Endodermal cell (in vitro differentiated cells): ENCODE measurements around the gene TAF11L2. TPM values are rescaled to one million over a fixed set of nuclear protein-coding genes. Genes with fewer than 3 reads are reported as not detected.
"Not testable (repeated sequence)": the region's sequence is repeated elsewhere in the genome, so short reads cannot be mapped to it uniquely, and the experiment has no call there.

ENCODE experiments used
- DNase-seq: peaks from one replicate; pipeline ENCODE4 v3.0.0-alpha.2; 2017
- H3K27ac ChIP-seq: 2 replicates; pipeline ENCODE4 v1.5.1; 2013; ENCODE audit warnings: mild to moderate bottlenecking, low read depth, low read length, moderate library complexity
- H3K27me3 ChIP-seq: 2 replicates; pipeline ENCODE4 v1.6.1; 2013; ENCODE audit warnings: mild to moderate bottlenecking, low read length, moderate library complexity; ENCODE audit not compliant: insufficient read depth, control insufficient read depth, poor library complexity, severe bottlenecking
- H3K36me3 ChIP-seq: 2 replicates; pipeline ENCODE4 v1.7.0; 2013; ENCODE audit warnings: mild to moderate bottlenecking, low read length, moderate library complexity; ENCODE audit not compliant: control insufficient read depth, insufficient read depth
- H3K4me1 ChIP-seq: one replicate; pipeline ENCODE4 v1.7.0; 2013; ENCODE audit warnings: low read length; ENCODE audit not compliant: control insufficient read depth, insufficient read depth
- H3K4me3 ChIP-seq: 2 replicates; pipeline ENCODE4 v1.5.1; 2013; ENCODE audit warnings: mild to moderate bottlenecking, low read length, moderate library complexity
- H3K9ac ChIP-seq: 2 replicates; pipeline ENCODE4 v1.6.1; 2013; ENCODE audit warnings: mild to moderate bottlenecking, low read length, moderate library complexity; ENCODE audit not compliant: poor library complexity, severe bottlenecking; ENCODE audit errors: extremely low read depth
- H3K9me3 ChIP-seq: 2 replicates; pipeline ENCODE4 v1.6.1; 2013; ENCODE audit warnings: mild to moderate bottlenecking, low read length, moderate library complexity; ENCODE audit not compliant: control insufficient read depth
- H3K27ac Mint-ChIP-seq: 2 replicates; pipeline ENCODE4 v1.8.0; 2020; ENCODE audit warnings: mixed read lengths
- H3K27me3 Mint-ChIP-seq: 2 replicates; pipeline ENCODE4 v1.8.0; 2021; ENCODE audit warnings: mild to moderate bottlenecking, mixed read lengths; ENCODE audit not compliant: insufficient read depth
- H3K36me3 Mint-ChIP-seq: 2 replicates; pipeline ENCODE4 v1.8.0; 2020; ENCODE audit warnings: low read depth, mixed read lengths
- H3K4me1 Mint-ChIP-seq: 2 replicates; pipeline ENCODE4 v1.8.0; 2020; ENCODE audit warnings: mixed read lengths
- H3K4me3 Mint-ChIP-seq: 2 replicates; pipeline ENCODE4 v1.8.0; 2020; ENCODE audit warnings: mild to moderate bottlenecking, moderate library complexity, mixed read lengths
- H3K9me3 Mint-ChIP-seq: 2 replicates; pipeline ENCODE4 v1.8.0; 2020; ENCODE audit warnings: mild to moderate bottlenecking, mixed read lengths
- CTCF ChIP-seq: fragments of 200-600 bp; sonication (generic); conservative IDR thresholded peaks from 2 replicates; pipeline ENCODE4 v1.5.0; 2021; ENCODE audit warnings: antibody characterized with exemption, mild to moderate bottlenecking
- WGBS, 2 experiments: methylation state at CpG; one replicate each; pipeline versions ENCODE4 v1.1.5 to v1.1.7; 2013; ENCODE audit warnings: missing lambda C conversion rate in 2 of 2, mixed read lengths in 1 of 2; ENCODE audit not compliant: insufficient coverage in 1 of 2, insufficient read length in 1 of 2; 5-methylcytosine and 5-hydroxymethylcytosine counted together
- total RNA-seq, 2 donors: library from RNA; stranded (reverse); fragmentation: NEBNext Ultra II Directional in 1 of 2; extraction: Animal tissue kit (Norgen Biotek cat#: 25700) in 1 of 2; gene quantifications; 2 replicates in 1 of 2; 3 replicates in 1 of 2; pipeline ENCODE4 v1.2.1, GENCODE V29; 2021

TAF11L2 gene
- total RNA-seq, 2 donors from 2014 or later = not detected

GRCh38 chr5:17492770-17493169 is 5.3 kb upstream of the TAF11L2 start:
- H3K36me3 Mint-ChIP-seq = no peaks in the 10 kb centered on the region
- no peak for DNase-seq
- no peaks in the 10 kb centered on the region for H3K9me3 ChIP-seq
- TF ChIP-seq CTCF = no peak
- no peak overlapping the region for H3K27ac ChIP-seq
- no peaks in the 10 kb centered on the region for H3K27me3 ChIP-seq
- H3K27me3 Mint-ChIP-seq = peaks cover 6% of the 10 kb centered on the region
- no peaks in the 10 kb centered on the region for H3K36me3 ChIP-seq
- no peak overlapping the region for H3K9ac ChIP-seq
- H3K27ac Mint-ChIP-seq = no peak overlapping the region
- no peak overlapping the region for H3K4me3 Mint-ChIP-seq
- H3K4me1 Mint-ChIP-seq = no peaks in the 10 kb centered on the region
- no peaks in the 10 kb centered on the region for H3K4me1 ChIP-seq
- H3K4me3 ChIP-seq = no peak overlapping the region
- WGBS, 2 experiments = 97 to 100% methylated on average over 1 to 3 of the region's 3 CpGs
- no peaks in the 10 kb centered on the region for H3K9me3 Mint-ChIP-seq

GRCh38 chr5:17497446-17497845 is 585 bp upstream of the TAF11L2 start:
- WGBS, 2 experiments = 84 to 100% methylated on average over 1 to 4 of the region's 4 CpGs
- Histone ChIP-seq H3K27ac (no peak overlapping the region), H3K9ac (no peak overlapping the region), H3K4me1 (no peaks in the 10 kb centered on the region), H3K27me3 (peaks cover 5% of the 10 kb centered on the region), H3K4me3 (no peak overlapping the region), H3K36me3 (no peaks in the 10 kb centered on the region), H3K9me3 (no peaks in the 10 kb centered on the region)
- Mint-ChIP-seq H3K4me1 (no peaks in the 10 kb centered on the region), H3K4me3 (no peak overlapping the region), H3K27me3 (peaks cover 16% of the 10 kb centered on the region), H3K27ac (no peak overlapping the region), H3K36me3 (no peaks in the 10 kb centered on the region), H3K9me3 (no peaks in the 10 kb centered on the region)
- no peak for DNase-seq
- TF ChIP-seq CTCF = no peak

GRCh38 chr5:17511775-17512325 is 13.8 kb downstream of the TAF11L2 start:
- TF ChIP-seq CTCF = no peak
- Mint-ChIP-seq H3K4me3 (no peak overlapping the region), H3K27me3 (no peaks in the 10 kb centered on the region), H3K9me3 (no peaks in the 10 kb centered on the region), H3K27ac (no peak overlapping the region), H3K36me3 (no peaks in the 10 kb centered on the region), H3K4me1 (no peaks in the 10 kb centered on the region)
- Histone ChIP-seq H3K4me3 (no peak overlapping the region), H3K27ac (no peak overlapping the region), H3K9ac (no peak overlapping the region), H3K4me1 (no peaks in the 10 kb centered on the region), H3K36me3 (no peaks in the 10 kb centered on the region), H3K27me3 (no peaks in the 10 kb centered on the region), H3K9me3 (no peaks in the 10 kb centered on the region)
- DNase-seq = no peak
- 93 to 94% methylated on average over 15 to 17 of the region's 17 CpGs for WGBS, 2 experiments

- not testable (repeated sequence) for DNase-seq, H3K9me3 ChIP-seq, H3K27me3 ChIP-seq, H3K4me1 Mint-ChIP-seq, H3K27ac Mint-ChIP-seq, H3K4me3 Mint-ChIP-seq, H3K4me3 ChIP-seq, H3K36me3 ChIP-seq, H3K9me3 Mint-ChIP-seq, H3K27ac ChIP-seq, H3K27me3 Mint-ChIP-seq, H3K36me3 Mint-ChIP-seq, H3K4me1 ChIP-seq, H3K9ac ChIP-seq
- 82 to 100% methylated on average over 3 to 5 of the region's 12 CpGs for WGBS, 2 experiments
Observed at GRCh38 chr5:17517526-17517925, 19.5 kb downstream of the TAF11L2 start.

- DNase-seq = not testable (repeated sequence)
- WGBS, 2 experiments = no CpG with 5 or more reads among the region's 15 CpGs
Observed at GRCh38 chr5:17518067-17518466, 20.0 kb downstream of the TAF11L2 start, which contains the start of gene TAF11L3. TSS of gene TAF11L3 (plus strand) at chr5:17518367.

More at GRCh38 chr5:17518067-17518466, 20.0 kb downstream of the TAF11L2 start, which contains the start of gene TAF11L3:
- H3K27me3 Mint-ChIP-seq, H3K9me3 Mint-ChIP-seq, H3K4me1 Mint-ChIP-seq, H3K27me3 ChIP-seq, H3K9ac ChIP-seq, H3K4me3 ChIP-seq, H3K9me3 ChIP-seq, H3K36me3 ChIP-seq, H3K4me3 Mint-ChIP-seq, H3K4me1 ChIP-seq, H3K27ac ChIP-seq, H3K36me3 Mint-ChIP-seq, H3K27ac Mint-ChIP-seq: not testable (repeated sequence)
